ENCODE data around the gene MEI1.

The MEI1 gene

GRCh38 chr22:41816871-41817270, 117.6 kb downstream of the MEI1 start:
- no peak for TF ChIP-seq CTCF (conservative IDR thresholded peaks at IDR 0.05)

DNA sequence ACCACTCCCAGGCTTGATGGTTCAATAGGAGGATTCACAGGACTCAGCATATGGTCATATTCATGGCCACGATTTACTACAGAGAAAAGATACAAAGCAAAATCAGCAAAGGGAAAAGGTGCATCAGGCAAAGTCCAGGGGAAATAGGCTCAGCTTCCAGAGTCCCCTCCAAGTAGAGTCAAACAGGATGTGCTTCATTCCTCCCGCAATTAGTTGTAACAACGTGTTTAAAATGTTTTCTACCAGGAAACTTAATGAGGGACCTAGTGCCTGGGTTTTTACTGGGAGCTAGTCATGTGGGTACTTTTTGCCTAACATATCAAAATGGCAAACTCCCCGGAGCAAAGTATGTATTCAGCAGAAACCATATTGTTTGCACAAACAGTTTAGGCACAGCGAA, 118.7 kb downstream of the MEI1 start:
- TF ChIP-seq CTCF (conservative IDR thresholded peaks at IDR 0.05): no peak
- no peak overlapping the region for H3K27ac ChIP-seq

More at GRCh38 chr22:41816871-41817270, 117.6 kb downstream of the MEI1 start:
- H3K27ac ChIP-seq: no peak overlapping the region

DNA sequence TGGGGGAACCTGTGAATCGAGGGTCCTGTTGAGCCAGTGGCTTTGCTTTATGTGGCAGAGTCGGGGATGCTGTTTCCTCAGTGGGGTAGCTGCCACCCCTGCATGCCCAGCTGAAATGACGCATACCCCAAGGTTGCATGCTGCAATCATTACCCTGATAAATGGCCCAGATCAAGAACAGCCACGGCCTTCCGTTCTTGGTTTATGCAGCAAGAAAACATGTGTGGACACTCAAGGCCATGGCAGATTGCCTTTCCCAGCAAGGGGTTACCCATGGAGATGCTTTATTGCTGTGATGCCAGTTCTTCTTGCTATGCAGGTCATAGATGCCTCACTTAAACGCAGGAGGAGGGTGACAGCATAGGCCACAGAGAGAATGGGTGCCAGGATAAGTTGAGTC, 119.3 kb downstream of the MEI1 start:
- TF ChIP-seq CTCF (conservative IDR thresholded peaks at IDR 0.05): no peak
- H3K27ac ChIP-seq: no peak overlapping the region

DNA sequence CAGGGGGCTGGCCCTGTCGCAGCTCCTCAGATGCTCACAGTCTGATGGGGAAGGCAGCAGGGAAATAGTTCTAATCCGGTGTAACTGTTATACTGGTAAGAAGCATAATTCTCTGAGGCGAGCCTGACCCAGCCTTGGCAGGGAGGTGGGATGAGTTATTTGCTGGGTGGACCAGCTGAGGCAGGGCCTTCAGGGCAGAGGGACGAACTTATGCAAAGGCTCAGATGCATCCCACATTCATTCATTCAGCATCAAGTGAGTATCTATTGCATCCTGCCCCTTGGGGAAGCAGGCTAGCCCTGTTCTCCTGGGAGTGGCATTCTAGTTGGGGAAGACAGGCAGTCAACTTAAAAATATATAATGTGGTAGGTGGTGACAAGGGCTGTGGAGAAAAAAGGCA, 120.0 kb downstream of the MEI1 start:
- no peak overlapping the region for H3K27ac ChIP-seq
- no peak for TF ChIP-seq CTCF (conservative IDR thresholded peaks at IDR 0.05)

DNA sequence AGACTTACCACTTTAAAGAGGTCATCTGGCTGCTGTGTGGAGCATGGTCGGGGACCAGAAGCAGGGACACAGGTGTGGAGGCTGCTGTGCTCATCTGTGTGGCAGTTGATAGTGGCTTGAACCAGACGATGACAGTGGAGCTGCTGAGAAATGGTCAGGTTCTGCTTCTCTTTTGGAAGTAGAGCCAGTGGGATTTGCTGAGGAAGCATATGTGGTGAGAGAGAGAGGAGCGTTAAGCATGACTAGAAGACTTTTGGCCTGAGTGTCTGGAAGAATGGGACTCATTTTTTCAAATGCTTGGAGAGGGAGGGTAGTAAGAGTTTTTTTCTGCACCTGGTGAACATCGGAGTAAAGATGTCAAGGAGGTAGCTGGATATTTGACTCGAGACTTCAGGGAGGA, 121.1 kb downstream of the MEI1 start:
- H3K27ac ChIP-seq: no peak overlapping the region
- no peak for TF ChIP-seq CTCF (conservative IDR thresholded peaks at IDR 0.05)

DNA sequence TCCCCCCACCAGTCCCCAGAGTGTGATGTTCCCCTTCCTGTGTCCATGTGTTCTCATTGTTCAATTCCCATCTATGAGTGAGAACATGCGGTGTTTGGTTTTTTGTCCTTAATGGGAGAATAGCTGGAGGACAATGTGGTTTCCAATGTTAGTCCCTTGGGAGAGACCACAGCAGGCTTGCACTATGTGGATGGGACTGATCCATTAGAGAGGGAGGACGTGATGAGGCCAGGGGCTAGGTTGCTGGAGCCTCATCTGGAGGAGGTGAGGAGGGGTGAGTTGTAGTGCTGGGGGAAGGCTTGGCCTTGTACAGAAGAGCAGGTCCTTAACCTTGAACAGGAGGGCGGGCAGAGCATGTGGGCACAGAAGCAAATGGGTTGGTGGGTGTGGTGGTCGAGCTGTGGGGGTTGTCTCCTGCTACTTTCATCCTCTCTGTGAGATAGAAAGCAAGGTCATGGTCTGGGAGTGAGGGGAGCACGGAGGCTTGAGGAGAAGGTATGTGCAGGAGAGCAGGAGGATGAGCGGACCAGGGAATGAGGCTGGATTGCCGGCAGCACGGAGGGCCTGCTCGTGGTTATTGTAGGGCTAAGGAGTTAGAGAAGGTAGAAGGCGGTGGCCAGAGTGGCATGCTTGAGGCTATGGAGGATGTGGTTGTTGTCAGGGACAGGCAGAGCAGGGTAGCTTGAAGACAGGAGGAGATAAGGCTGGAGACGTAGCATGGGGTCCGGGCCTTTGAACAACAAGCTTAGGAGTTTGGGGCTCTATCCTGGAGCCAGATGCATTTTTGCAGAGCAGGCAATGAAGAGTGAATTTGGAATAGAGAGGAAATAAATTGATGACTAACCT, 122.4 kb downstream of the MEI1 start:
- no peak overlapping the region for H3K27ac ChIP-seq
- TF ChIP-seq CTCF (conservative IDR thresholded peaks at IDR 0.05): no peak

DNA sequence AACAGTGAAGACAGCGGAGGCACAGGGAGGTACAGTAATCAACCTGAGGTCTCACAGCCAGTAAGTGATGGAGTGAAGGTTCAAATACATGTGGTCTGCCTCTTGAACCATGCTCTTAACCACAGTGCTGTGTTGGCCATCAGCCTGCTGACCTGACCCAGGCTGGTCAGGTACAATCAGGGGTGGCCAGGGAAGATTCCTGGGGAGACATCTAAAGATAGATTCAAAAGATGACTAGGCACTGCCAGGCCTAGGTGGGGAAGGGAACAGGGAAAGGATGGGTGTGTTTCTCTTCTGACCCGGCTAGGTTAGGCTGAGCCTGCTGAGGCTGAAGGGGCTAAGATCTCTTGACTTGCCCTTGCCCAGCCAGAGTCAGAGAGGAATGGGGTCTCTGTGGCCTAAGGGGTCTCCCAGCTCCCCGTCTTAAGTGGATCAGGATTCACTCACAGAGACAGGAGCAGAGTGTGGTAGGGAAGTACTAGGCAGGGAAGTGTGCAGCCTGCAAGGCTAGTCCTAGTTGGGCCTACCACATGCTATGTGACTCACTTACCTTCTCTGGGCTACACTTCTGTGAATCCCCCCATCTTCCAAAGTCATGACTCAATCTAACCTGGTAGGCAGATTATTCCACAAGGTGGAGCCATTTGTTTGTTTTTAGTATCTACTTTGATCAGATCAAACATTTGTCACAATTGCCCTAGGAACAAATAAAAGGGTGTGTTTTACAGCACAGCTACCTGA, 123.2 kb downstream of the MEI1 start:
- TF ChIP-seq CTCF (conservative IDR thresholded peaks at IDR 0.05): peak; percentile 73
- H3K27ac ChIP-seq: no peak overlapping the region

Measured in VCaP (cell line).